GM20000 (cell line): ENCODE data around the gene ABCF2.

ENCODE experiments used
- DNase-seq: peaks from one replicate; pipeline ENCODE4 v3.0.0; 2012; ENCODE audit warnings: low spot score
- CTCF ChIP-seq: IDR thresholded peaks from 2 replicates; pipeline ENCODE4 v1.5.1; 2012; ENCODE audit warnings: mild to moderate bottlenecking, control low read depth; ENCODE audit errors: extremely low read depth, missing control alignments

ABCF2 gene

GRCh38 chr7:151187409-151188251, 39.4 kb downstream of the ABCF2 start:
- no peak for TF ChIP-seq CTCF
- DNase-seq: no peak

- no peak for DNase-seq
- no peak for TF ChIP-seq CTCF
Observed at GRCh38 chr7:151186640-151187408, 40.2 kb downstream of the ABCF2 start, which contains the start of gene ASB10. TSS of gene ASB10 (minus strand) at chr7:151187250. CDS start at chr7:151187130, 120 bp downstream.

DNA sequence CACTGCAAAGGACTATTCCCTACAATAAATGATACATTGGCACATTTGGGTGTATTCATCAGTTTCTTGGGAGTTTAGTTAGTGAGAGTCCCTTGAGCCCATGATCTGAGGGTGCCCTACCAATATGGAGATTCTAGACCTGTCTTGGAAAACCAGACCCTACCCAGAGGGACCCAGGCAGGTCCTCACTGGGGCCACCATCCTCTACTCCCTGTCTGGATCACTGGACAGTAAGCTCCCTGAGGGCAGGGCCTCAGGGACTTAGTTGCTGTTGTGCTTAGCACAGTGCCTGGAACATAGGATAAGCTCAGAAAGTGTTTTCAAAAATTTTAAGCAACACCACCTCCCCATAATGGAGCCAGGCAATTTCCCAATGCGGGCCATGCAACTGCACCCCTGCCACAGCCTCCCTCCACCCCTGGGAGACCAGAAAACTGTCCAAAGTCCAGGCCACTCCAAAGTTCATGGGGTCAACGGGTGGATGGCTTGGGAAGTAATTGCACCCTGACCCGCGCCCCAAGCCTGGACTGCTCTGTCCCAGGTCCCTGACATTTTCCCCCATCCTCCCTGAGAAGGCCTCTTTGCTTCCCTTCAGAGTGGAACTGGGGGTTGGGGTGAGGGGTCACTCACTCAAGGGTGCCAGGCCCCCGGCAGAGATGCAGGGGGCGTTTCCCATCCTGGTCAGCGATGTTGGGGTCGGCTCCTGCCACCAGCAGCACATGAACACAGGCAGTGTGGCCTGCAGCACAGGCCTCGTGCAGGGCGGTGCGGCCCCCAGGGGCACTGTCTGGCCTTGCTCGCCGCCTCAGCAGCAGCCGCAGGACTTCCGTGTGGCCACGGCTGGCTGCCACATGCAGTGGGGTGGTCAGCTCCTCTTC, 41.0 kb downstream of the ABCF2 start:
- DNase-seq: no peak
- no peak for TF ChIP-seq CTCF

DNA sequence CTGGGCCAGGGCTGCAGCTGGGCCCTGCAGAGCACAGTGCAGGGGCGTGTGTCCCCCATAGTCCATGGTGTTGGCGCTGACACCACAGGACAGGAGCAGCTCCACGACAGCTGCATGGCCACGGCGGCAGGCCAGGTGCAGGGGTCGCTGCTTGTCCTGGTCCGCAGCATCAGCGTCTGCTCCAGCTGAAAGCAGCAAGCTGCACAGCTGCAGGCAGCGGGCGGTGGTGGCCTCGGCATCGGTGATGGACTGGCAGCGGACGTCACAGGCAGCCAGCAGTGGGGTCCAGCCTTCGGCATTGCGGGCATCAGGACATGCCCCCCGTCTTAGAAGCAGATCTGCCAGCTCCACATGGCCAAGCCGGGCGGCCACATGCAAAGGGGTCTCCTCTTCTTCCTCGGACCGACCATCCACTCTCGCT, 46.0 kb downstream of the ABCF2 start:
- no peak for DNase-seq
- no peak for TF ChIP-seq CTCF

DNA sequence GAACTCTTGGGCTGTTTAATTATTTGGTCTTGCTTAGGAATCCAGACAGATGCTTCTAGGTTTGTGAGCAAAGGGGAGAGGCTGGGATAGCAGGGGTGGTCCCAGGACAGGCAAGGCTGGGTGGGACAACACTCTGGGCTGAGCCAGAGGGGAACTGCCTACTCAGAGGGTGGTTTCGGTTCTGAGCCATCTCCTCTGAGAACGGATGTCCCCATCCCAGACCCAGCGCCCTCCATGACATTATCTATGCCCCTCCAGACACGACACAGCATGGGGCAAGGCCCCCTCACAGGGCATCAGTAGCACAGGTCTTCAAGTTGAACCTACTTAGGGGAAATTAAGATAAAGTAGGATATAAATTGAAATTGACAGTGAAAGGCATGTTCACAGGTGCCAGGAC, 47.1 kb downstream of the ABCF2 start:
- no peak for DNase-seq
- TF ChIP-seq CTCF: no peak

DNA sequence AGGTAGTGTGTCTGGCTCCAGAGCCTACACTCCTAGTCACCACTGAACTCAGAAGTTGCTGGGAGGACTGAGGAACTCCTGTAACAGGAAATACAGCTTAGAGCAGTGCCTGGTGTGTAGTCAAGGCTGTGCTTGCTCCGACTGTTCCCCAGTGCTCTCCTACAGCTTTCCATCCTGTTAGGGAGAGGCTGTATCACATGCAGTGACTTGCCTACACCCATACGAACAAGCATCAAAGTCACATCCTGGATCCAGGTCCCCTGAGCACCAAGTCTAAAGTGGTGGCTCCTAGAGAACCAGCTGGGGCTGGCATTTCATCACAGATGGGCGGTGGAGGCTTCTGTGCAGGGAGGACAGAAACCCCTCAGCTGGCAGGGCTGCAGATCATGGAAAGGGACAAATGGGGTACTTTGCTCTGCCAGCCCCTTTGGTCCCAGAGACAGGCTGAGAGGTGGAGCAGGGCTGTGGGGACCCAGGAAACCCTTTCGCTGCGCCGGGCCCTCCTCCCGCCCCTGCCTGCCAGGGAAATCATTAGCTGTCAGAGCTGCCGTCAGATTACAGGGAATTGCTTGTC, 47.6 kb downstream of the ABCF2 start:
- no peak for DNase-seq
- no peak for TF ChIP-seq CTCF
